ENCODE results near the gene UGT1A5. TPM values are rescaled to one million over a fixed set of nuclear protein-coding genes. Genes with fewer than 3 reads are reported as not detected.

UGT1A5 gene
- total RNA-seq, 2 experiments from 2014 or later: not detected

GRCh38 chr2:233813236-233814055 is 100.7 kb downstream of the UGT1A5 start:
- intact Hi-C loops (cut with micrococcal nuclease): no loop called here
- no peak for DNase-seq
- no peaks in the 10 kb centered on the region for H3K27me3 Mint-ChIP-seq (ENCODE audit: low read depth)
- H3K9me3 Mint-ChIP-seq: no peaks in the 10 kb centered on the region
- H3K27ac Mint-ChIP-seq: no peak overlapping the region
- no peaks in the 10 kb centered on the region for H3K4me1 Mint-ChIP-seq (ENCODE audit: low read depth)
- H3K4me3 Mint-ChIP-seq: no peak overlapping the region
- no peaks in the 10 kb centered on the region for H3K36me3 Mint-ChIP-seq (ENCODE audit: low read depth)
- CTCF ChIA-PET: interaction anchor here (0.6 kb wide), 1 partner anchor 727 kb away, joined by 4 read pairs; no protein-coding TSS in a partner anchor

- no peaks in the 10 kb centered on the region for H3K4me1 Mint-ChIP-seq (ENCODE audit: low read depth)
- no peaks in the 10 kb centered on the region for H3K27me3 Mint-ChIP-seq (ENCODE audit: low read depth)
- intact Hi-C loops (cut with micrococcal nuclease): no loop called here
- H3K4me3 Mint-ChIP-seq: no peak overlapping the region
- H3K9me3 Mint-ChIP-seq: no peaks in the 10 kb centered on the region
- CTCF ChIA-PET: no interaction called here
- H3K36me3 Mint-ChIP-seq (ENCODE audit: low read depth): no peaks in the 10 kb centered on the region
- peak; percentile 1 for DNase-seq
- H3K27ac Mint-ChIP-seq: no peak overlapping the region
Measured at GRCh38 chr2:233814056-233814835, 101.5 kb downstream of the UGT1A5 start.

- CTCF ChIA-PET: no interaction called here
- intact Hi-C loops (cut with micrococcal nuclease): no loop called here
- no peaks in the 10 kb centered on the region for H3K36me3 Mint-ChIP-seq (ENCODE audit: low read depth)
- no peak overlapping the region for H3K4me3 Mint-ChIP-seq
- H3K27me3 Mint-ChIP-seq (ENCODE audit: low read depth): no peaks in the 10 kb centered on the region
- no peak for DNase-seq
- H3K9me3 Mint-ChIP-seq: no peaks in the 10 kb centered on the region
- H3K4me1 Mint-ChIP-seq (ENCODE audit: low read depth): no peaks in the 10 kb centered on the region
- no peak overlapping the region for H3K27ac Mint-ChIP-seq
Measured at GRCh38 chr2:233815861-233816260, 103.2 kb downstream of the UGT1A5 start.

GRCh38 chr2:233816334-233816733 is 103.6 kb downstream of the UGT1A5 start:
- Mint-ChIP-seq H3K9me3 (no peaks in the 10 kb centered on the region), H3K27me3 (ENCODE audit: low read depth) (no peaks in the 10 kb centered on the region)
- CTCF ChIA-PET: no interaction called here

GRCh38 chr2:233816771-233817170 is 104.1 kb downstream of the UGT1A5 start:
- no peaks in the 10 kb centered on the region for H3K9me3 Mint-ChIP-seq
- no peaks in the 10 kb centered on the region for H3K36me3 Mint-ChIP-seq (ENCODE audit: low read depth)
- H3K4me1 Mint-ChIP-seq (ENCODE audit: low read depth): no peaks in the 10 kb centered on the region
- no peak overlapping the region for H3K27ac Mint-ChIP-seq
- no peaks in the 10 kb centered on the region for H3K27me3 Mint-ChIP-seq (ENCODE audit: low read depth)
- CTCF ChIA-PET: no interaction called here
- DNase-seq: no peak
- intact Hi-C loops (cut with micrococcal nuclease): no loop called here
- no peak overlapping the region for H3K4me3 Mint-ChIP-seq

More at GRCh38 chr2:233816334-233816733, 103.6 kb downstream of the UGT1A5 start:
- H3K36me3 Mint-ChIP-seq (ENCODE audit: low read depth): no peaks in the 10 kb centered on the region
- H3K27ac Mint-ChIP-seq: no peak overlapping the region
- H3K4me3 Mint-ChIP-seq: no peak overlapping the region
- intact Hi-C loops (cut with micrococcal nuclease): no loop called here
- DNase-seq: no peak
- H3K4me1 Mint-ChIP-seq (ENCODE audit: low read depth): no peaks in the 10 kb centered on the region

- DNase-seq: no peak
- H3K27me3 Mint-ChIP-seq (ENCODE audit: low read depth): no peaks in the 10 kb centered on the region
- no peaks in the 10 kb centered on the region for H3K36me3 Mint-ChIP-seq (ENCODE audit: low read depth)
- H3K27ac Mint-ChIP-seq: no peak overlapping the region
- no peaks in the 10 kb centered on the region for H3K4me1 Mint-ChIP-seq (ENCODE audit: low read depth)
- intact Hi-C loops (cut with micrococcal nuclease): no loop called here
- no peak overlapping the region for H3K4me3 Mint-ChIP-seq
- H3K9me3 Mint-ChIP-seq: no peaks in the 10 kb centered on the region
- CTCF ChIA-PET: no interaction called here
Measured at GRCh38 chr2:233817361-233817911, 104.7 kb downstream of the UGT1A5 start.

- Mint-ChIP-seq H3K27me3 (ENCODE audit: low read depth) (no peaks in the 10 kb centered on the region), H3K36me3 (ENCODE audit: low read depth) (no peaks in the 10 kb centered on the region), H3K27ac (no peak overlapping the region), H3K4me3 (no peak overlapping the region), H3K4me1 (ENCODE audit: low read depth) (no peaks in the 10 kb centered on the region), H3K9me3 (no peaks in the 10 kb centered on the region)
- CTCF ChIA-PET: no interaction called here
- intact Hi-C loops (cut with micrococcal nuclease): no loop called here
- DNase-seq: no peak
Measured at GRCh38 chr2:233817995-233818638, 105.4 kb downstream of the UGT1A5 start.

- Mint-ChIP-seq H3K4me3 (no peak overlapping the region), H3K9me3 (no peaks in the 10 kb centered on the region), H3K27ac (no peak overlapping the region), H3K27me3 (ENCODE audit: low read depth) (no peaks in the 10 kb centered on the region), H3K36me3 (ENCODE audit: low read depth) (no peaks in the 10 kb centered on the region), H3K4me1 (ENCODE audit: low read depth) (no peaks in the 10 kb centered on the region)
- no peak for DNase-seq
- intact Hi-C loops (cut with micrococcal nuclease): no loop called here
- CTCF ChIA-PET: no interaction called here
Measured at GRCh38 chr2:233818639-233819621, 106.2 kb downstream of the UGT1A5 start.

GRCh38 chr2:233819884-233820773 is 107.4 kb downstream of the UGT1A5 start:
- no peaks in the 10 kb centered on the region for H3K9me3 Mint-ChIP-seq
- no peak overlapping the region for H3K27ac Mint-ChIP-seq
- CTCF ChIA-PET: interaction anchor here (0.7 kb wide), 1 partner anchor 1001 kb away, joined by 3 read pairs; no protein-coding TSS in a partner anchor
- H3K27me3 Mint-ChIP-seq (ENCODE audit: low read depth): no peaks in the 10 kb centered on the region
- no peaks in the 10 kb centered on the region for H3K36me3 Mint-ChIP-seq (ENCODE audit: low read depth)
- H3K4me1 Mint-ChIP-seq (ENCODE audit: low read depth): no peaks in the 10 kb centered on the region
- DNase-seq: no peak
- intact Hi-C loops (cut with micrococcal nuclease): no loop called here
- H3K4me3 Mint-ChIP-seq: no peak overlapping the region

- no peaks in the 10 kb centered on the region for H3K9me3 Mint-ChIP-seq
- no peaks in the 10 kb centered on the region for H3K27me3 Mint-ChIP-seq (ENCODE audit: low read depth)
- H3K4me1 Mint-ChIP-seq (ENCODE audit: low read depth): no peaks in the 10 kb centered on the region
- CTCF ChIA-PET: interaction anchor here (0.7 kb wide), 1 partner anchor 1002 kb away, joined by 3 read pairs; no protein-coding TSS in a partner anchor
- no peak overlapping the region for H3K27ac Mint-ChIP-seq
- intact Hi-C loops (cut with micrococcal nuclease): no loop called here
- DNase-seq: no peak
- no peaks in the 10 kb centered on the region for H3K36me3 Mint-ChIP-seq (ENCODE audit: low read depth)
- no peak overlapping the region for H3K4me3 Mint-ChIP-seq
Measured at GRCh38 chr2:233820774-233821105, 108.0 kb downstream of the UGT1A5 start.

- no peaks in the 10 kb centered on the region for H3K4me1 Mint-ChIP-seq (ENCODE audit: low read depth)
- H3K27ac Mint-ChIP-seq: no peak overlapping the region
- intact Hi-C loops (cut with micrococcal nuclease): no loop called here
- CTCF ChIA-PET: no interaction called here
- no peaks in the 10 kb centered on the region for H3K36me3 Mint-ChIP-seq (ENCODE audit: low read depth)
- H3K4me3 Mint-ChIP-seq: no peak overlapping the region
- DNase-seq: no peak
- no peaks in the 10 kb centered on the region for H3K9me3 Mint-ChIP-seq
- H3K27me3 Mint-ChIP-seq (ENCODE audit: low read depth): no peaks in the 10 kb centered on the region
Measured at GRCh38 chr2:233821196-233821595, 108.5 kb downstream of the UGT1A5 start.
